ENCODE measurements around the gene PPP1R18.

Gene PPP1R18

GRCh38 chr6:30654798-30655742 is 31.4 kb downstream of the PPP1R18 start:
- no peak overlapping the region for H2AFZ ChIP-seq (ENCODE audit: low read depth, low read length)
- no peaks in the 10 kb centered on the region for H3K27me3 ChIP-seq (ENCODE audit: insufficient read depth, low read length)
- H3K36me3 ChIP-seq (ENCODE audit: insufficient read depth, low read length): peaks cover 82% of the 10 kb centered on the region
- H3K4me3 ChIP-seq (ENCODE audit: low read length): no peak overlapping the region
- no peaks in the 10 kb centered on the region for H3K4me1 ChIP-seq (ENCODE audit: insufficient read depth, low read length)
- H3K9me3 ChIP-seq (ENCODE audit: low read length): no peaks in the 10 kb centered on the region

DNA sequence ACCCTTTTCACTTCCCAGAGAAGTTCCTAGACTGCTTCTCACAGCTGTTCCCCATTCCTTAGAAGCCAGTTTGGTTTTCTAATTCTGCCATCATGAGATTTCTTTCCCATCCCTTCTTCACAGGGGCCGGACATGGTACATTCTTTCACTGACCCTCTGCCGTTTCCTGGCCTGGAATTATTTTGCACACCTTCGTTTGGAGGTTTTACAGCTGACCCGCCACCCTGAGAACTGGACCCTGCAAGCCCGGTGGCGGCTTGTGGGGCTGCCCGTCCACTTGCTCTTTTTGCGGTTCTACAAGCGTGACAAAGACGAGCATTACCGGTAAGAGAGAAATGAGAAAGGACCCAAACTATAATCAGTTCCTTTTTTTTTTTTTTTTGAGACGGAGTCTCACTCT is 35.3 kb downstream of the PPP1R18 start:
- no peak overlapping the region for H3K4me3 ChIP-seq (ENCODE audit: low read length)
- H3K4me1 ChIP-seq (ENCODE audit: insufficient read depth, low read length): peaks cover 11% of the 10 kb centered on the region
- H3K27me3 ChIP-seq (ENCODE audit: insufficient read depth, low read length): no peaks in the 10 kb centered on the region
- H3K36me3 ChIP-seq (ENCODE audit: insufficient read depth, low read length): peaks cover 53% of the 10 kb centered on the region
- no peak overlapping the region for H2AFZ ChIP-seq (ENCODE audit: low read depth, low read length)
- no peaks in the 10 kb centered on the region for H3K9me3 ChIP-seq (ENCODE audit: low read length)

GRCh38 chr6:30647242-30648116 is 39.0 kb downstream of the PPP1R18 start:
- Histone ChIP-seq H3K36me3 (ENCODE audit: insufficient read depth, low read length) (peaks cover 49% of the 10 kb centered on the region), H3K9me3 (ENCODE audit: low read length) (no peaks in the 10 kb centered on the region), H3K27me3 (ENCODE audit: insufficient read depth, low read length) (no peaks in the 10 kb centered on the region)

DNA sequence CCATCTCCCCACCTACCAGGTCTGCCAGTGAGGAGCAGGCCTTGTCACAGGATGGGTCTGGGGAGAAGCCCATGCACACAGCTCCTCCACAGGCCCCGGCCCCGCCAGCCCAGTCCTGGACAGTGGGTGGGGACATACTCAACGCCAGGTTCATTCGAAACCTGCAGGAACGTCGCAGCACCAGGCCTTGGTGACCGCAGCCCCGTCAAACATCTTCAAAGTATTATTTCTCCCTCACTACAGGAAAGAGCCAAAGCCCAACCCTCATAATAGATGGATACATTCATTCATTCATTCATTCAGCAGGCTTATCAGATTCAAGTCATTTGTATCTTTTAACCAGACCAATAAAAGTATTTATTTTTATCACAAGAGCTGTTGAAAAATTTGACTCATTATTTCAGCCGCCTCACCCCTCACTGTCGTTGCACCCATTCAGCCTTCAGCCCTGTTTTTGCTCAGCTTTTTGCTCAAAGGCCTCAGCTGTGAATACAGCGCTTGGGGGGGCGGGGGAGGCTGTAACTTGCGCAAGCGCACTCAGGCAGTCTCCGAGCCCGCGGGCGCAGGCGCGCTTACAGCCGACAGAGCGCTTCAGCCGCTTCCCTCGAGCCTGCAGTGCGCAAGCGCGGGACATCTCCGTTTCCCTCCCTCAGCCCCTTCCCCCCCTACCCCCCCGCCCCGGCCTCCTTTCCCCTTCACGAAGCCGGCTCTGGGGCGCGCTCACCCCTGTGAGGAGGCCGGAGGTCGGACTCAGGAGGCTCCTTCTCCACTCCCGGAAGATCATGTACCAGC is 39.8 kb downstream of the PPP1R18 start, which contains the start of gene C6orf136:
Gene C6orf136 (plus strand): TSS at position 684 of the 792 bp plus-strand sequence. CDS start 99 bp downstream, at position 783.
- H3K4me1 ChIP-seq (ENCODE audit: insufficient read depth, low read length): peaks cover 16% of the 10 kb centered on the region
- H3K4me3 ChIP-seq (ENCODE audit: low read length): peak within 1 kb of the TSS; percentile 94
- H2AFZ ChIP-seq (ENCODE audit: low read depth, low read length): peak within 1 kb of the TSS; percentile 90
- peaks cover 47% of the 10 kb centered on the region for H3K36me3 ChIP-seq (ENCODE audit: insufficient read depth, low read length)
- no peaks in the 10 kb centered on the region for H3K9me3 ChIP-seq (ENCODE audit: low read length)
- H3K27me3 ChIP-seq (ENCODE audit: insufficient read depth, low read length): no peaks in the 10 kb centered on the region

More at GRCh38 chr6:30647242-30648116, 39.0 kb downstream of the PPP1R18 start:
- Histone ChIP-seq H3K4me1 (ENCODE audit: insufficient read depth, low read length) (peaks cover 16% of the 10 kb centered on the region), H2AFZ (ENCODE audit: low read depth, low read length) (peak overlapping the region; percentile 90), H3K4me3 (ENCODE audit: low read length) (peak overlapping the region; percentile 94)

DNA sequence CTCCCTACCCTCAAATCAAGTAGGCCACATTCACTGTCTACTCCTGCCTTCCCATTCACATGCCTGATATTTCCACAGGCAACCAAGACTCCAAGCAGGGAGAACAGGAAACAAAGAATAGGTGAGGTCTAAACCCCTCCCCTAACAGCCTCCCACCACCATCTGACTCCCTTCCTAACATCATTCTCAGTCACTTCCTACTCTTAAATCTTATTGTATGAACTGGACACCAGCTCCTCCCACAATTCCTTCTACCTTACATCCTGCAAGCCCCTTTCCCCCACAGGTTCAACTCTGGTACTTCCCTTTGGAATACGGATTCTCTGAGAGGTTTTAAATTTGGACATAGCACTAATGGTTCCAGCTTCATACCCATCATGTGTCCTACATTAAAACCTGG is 40.5 kb downstream of the PPP1R18 start:
- peaks cover 48% of the 10 kb centered on the region for H3K36me3 ChIP-seq (ENCODE audit: insufficient read depth, low read length)
- no peak overlapping the region for H3K4me3 ChIP-seq (ENCODE audit: low read length)
- H3K9me3 ChIP-seq (ENCODE audit: low read length): no peaks in the 10 kb centered on the region

DNA sequence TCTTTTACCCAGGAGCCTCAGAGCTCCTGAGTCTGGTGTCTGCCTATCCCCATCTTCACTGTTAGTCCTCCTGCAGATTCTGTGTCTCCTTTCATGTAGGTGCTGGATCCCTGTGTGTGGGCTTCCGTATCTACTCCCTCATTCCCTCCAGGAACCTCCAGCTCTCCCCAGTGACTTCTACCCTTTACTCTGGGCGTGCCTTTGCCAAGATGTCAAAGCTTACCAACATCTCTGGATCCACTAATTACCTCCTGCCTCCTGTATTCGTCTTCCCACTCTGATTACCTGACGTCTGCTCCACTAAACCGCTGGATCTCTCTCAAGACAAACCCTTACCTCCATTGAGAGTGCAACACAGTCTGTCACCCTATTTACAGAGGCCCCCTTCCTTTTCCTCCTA is 41.7 kb downstream of the PPP1R18 start:
- H3K9me3 ChIP-seq (ENCODE audit: low read length): no peaks in the 10 kb centered on the region
- no peak overlapping the region for H3K4me3 ChIP-seq (ENCODE audit: low read length)
- H3K36me3 ChIP-seq (ENCODE audit: insufficient read depth, low read length): peaks cover 56% of the 10 kb centered on the region
- no peak overlapping the region for H2AFZ ChIP-seq (ENCODE audit: low read depth, low read length)
- H3K4me1 ChIP-seq (ENCODE audit: insufficient read depth, low read length): peaks cover 16% of the 10 kb centered on the region
- H3K27me3 ChIP-seq (ENCODE audit: insufficient read depth, low read length): no peaks in the 10 kb centered on the region

More for the DNA sequence above, 40.5 kb downstream of the PPP1R18 start:
- Histone ChIP-seq H3K4me1 (ENCODE audit: insufficient read depth, low read length) (peaks cover 16% of the 10 kb centered on the region), H3K27me3 (ENCODE audit: insufficient read depth, low read length) (no peaks in the 10 kb centered on the region), H2AFZ (ENCODE audit: low read depth, low read length) (no peak overlapping the region)

GRCh38 chr6:30643656-30644055 is 42.8 kb downstream of the PPP1R18 start:
- peaks cover 60% of the 10 kb centered on the region for H3K36me3 ChIP-seq (ENCODE audit: insufficient read depth, low read length)
- H3K27me3 ChIP-seq (ENCODE audit: insufficient read depth, low read length): no peaks in the 10 kb centered on the region
- H3K4me3 ChIP-seq (ENCODE audit: low read length): no peak overlapping the region
- H2AFZ ChIP-seq (ENCODE audit: low read depth, low read length): no peak overlapping the region
- H3K9me3 ChIP-seq (ENCODE audit: low read length): no peaks in the 10 kb centered on the region
- peaks cover 16% of the 10 kb centered on the region for H3K4me1 ChIP-seq (ENCODE audit: insufficient read depth, low read length)

DNA sequence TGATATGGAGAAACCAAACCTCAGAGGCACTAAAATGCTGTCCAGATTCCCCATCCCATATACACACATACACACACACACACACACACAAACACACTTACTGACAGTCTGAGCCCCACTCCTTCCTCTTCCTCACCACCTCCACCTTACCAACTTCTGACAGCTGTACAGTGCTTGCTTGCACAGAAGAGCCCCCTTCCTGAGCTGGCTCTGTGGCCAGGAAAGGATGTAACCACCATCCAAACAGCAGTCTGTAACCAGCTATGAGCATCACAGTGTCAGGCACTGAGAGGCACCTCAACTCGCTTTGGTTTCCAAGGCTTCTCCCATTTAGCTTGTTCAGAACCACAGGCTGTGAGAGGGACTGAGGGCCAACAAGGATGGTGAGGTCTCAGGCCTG is 45.4 kb downstream of the PPP1R18 start:
- Histone ChIP-seq H3K36me3 (ENCODE audit: insufficient read depth, low read length) (peaks cover 73% of the 10 kb centered on the region), H3K4me1 (ENCODE audit: insufficient read depth, low read length) (peaks cover 3% of the 10 kb centered on the region), H3K4me3 (ENCODE audit: low read length) (no peak overlapping the region), H2AFZ (ENCODE audit: low read depth, low read length) (no peak overlapping the region), H3K27me3 (ENCODE audit: insufficient read depth, low read length) (no peaks in the 10 kb centered on the region), H3K9me3 (ENCODE audit: low read length) (no peaks in the 10 kb centered on the region)

DNA sequence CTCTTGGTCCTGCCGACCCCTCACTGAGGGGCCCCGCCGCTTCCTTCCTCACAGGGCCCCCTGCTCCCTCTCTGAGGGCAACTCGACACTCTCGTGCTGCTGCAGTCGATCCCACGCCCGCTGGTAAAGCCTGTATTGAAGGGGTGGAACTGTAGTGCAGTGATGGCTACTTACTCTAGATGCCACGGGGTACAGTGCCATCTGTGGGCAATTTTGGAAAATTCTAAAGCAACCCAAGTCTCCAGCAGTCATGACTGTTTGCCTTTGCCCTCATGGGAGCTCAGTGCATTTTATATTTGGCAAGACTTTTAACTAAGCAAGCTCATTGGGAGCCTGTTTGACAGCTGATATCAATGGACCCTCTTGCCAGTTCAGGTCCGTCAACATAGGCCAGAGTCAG is 46.0 kb downstream of the PPP1R18 start:
- H3K36me3 ChIP-seq (ENCODE audit: insufficient read depth, low read length): peaks cover 75% of the 10 kb centered on the region
- no peak overlapping the region for H2AFZ ChIP-seq (ENCODE audit: low read depth, low read length)
- no peaks in the 10 kb centered on the region for H3K27me3 ChIP-seq (ENCODE audit: insufficient read depth, low read length)
- no peaks in the 10 kb centered on the region for H3K4me1 ChIP-seq (ENCODE audit: insufficient read depth, low read length)
- no peaks in the 10 kb centered on the region for H3K9me3 ChIP-seq (ENCODE audit: low read length)
- H3K4me3 ChIP-seq (ENCODE audit: low read length): no peak overlapping the region

DNA sequence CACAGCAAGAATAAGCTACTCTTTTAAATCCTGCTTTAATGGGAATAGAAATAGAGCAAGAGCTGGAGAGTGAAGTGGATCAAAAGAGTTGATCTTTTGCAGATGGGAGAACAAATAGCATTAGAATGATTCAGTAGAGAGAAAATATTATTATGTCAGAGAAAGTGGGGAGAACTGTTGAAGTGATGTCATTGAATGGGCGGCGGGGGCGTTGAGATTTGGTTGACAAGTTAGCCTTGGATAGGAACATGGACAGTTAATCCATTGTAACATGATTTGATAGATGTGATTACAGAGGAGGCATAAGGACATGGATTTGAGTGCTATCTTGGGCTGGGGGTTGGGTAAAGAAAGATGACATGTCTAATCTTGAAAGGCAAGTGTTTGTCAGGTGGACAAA is 50.6 kb downstream of the PPP1R18 start:
- H2AFZ ChIP-seq (ENCODE audit: low read depth, low read length): no peak overlapping the region
- peaks cover 68% of the 10 kb centered on the region for H3K36me3 ChIP-seq (ENCODE audit: insufficient read depth, low read length)
- H3K9me3 ChIP-seq (ENCODE audit: low read length): no peaks in the 10 kb centered on the region
- no peaks in the 10 kb centered on the region for H3K27me3 ChIP-seq (ENCODE audit: insufficient read depth, low read length)
- no peak overlapping the region for H3K4me3 ChIP-seq (ENCODE audit: low read length)
- no peaks in the 10 kb centered on the region for H3K4me1 ChIP-seq (ENCODE audit: insufficient read depth, low read length)

GRCh38 chr6:30626484-30627366 is 59.7 kb downstream of the PPP1R18 start, which contains the start of gene ATAT1:
Gene ATAT1 (plus strand): TSS chr6:30626874.
- peaks cover 10% of the 10 kb centered on the region for H3K4me1 ChIP-seq (ENCODE audit: insufficient read depth, low read length)

More at GRCh38 chr6:30626484-30627366, 59.7 kb downstream of the PPP1R18 start, which contains the start of gene ATAT1:
- no peaks in the 10 kb centered on the region for H3K9me3 ChIP-seq (ENCODE audit: low read length)
- H2AFZ ChIP-seq (ENCODE audit: low read depth, low read length): no peak within 1 kb of the TSS
- H3K27me3 ChIP-seq (ENCODE audit: insufficient read depth, low read length): no peaks in the 10 kb centered on the region
- peak within 1 kb of the TSS; percentile 83 for H3K4me3 ChIP-seq (ENCODE audit: low read length)
- H3K36me3 ChIP-seq (ENCODE audit: insufficient read depth, low read length): peaks cover 63% of the 10 kb centered on the region

Measured in neuron (in vitro differentiated cells).